HepG2 (cell line): ENCODE data around the gene ATOSB. TPM values are rescaled to one million over a fixed set of nuclear protein-coding genes. Genes with fewer than 3 reads are reported as not detected.

ENCODE experiments used
- CREM ChIP-seq, 2 experiments: sonication (generic) in 1 of 2; formaldehyde crosslinking in 1 of 2; IDR thresholded peaks; 2 replicates each; pipeline versions ENCODE4 v1.4.0 to v1.6.1; 2016 to 2020; ENCODE audit warnings: antibody characterized with exemption in 1 of 2, mild to moderate bottlenecking in 1 of 2, missing genetic modification reagents in 1 of 2
- ELF3 ChIP-seq: IDR thresholded peaks from 2 replicates; pipeline ENCODE4 v1.6.1; 2016; ENCODE audit warnings: missing genetic modification reagents, missing compliant biosample characterization
- GATAD2A ChIP-seq: IDR thresholded peaks from 2 replicates; pipeline ENCODE4 v1.6.1; 2016
- HDAC2 ChIP-seq: sonication (generic); formaldehyde crosslinking; IDR thresholded peaks from 2 replicates; pipeline ENCODE4 v1.4.0; 2020; ENCODE audit warnings: missing genetic modification reagents
- KDM1A ChIP-seq: IDR thresholded peaks from 2 replicates; pipeline ENCODE4 v1.6.1; 2016; ENCODE audit warnings: missing compliant biosample characterization
- MLLT10 ChIP-seq: sonication (generic); formaldehyde crosslinking; IDR thresholded peaks from 2 replicates; pipeline ENCODE4 v1.4.0; 2020; ENCODE audit warnings: missing genetic modification reagents
- NAIF1 ChIP-seq: sonication (generic); formaldehyde crosslinking; IDR thresholded peaks from 2 replicates; pipeline ENCODE4 v1.5.0; 2020; ENCODE audit warnings: mild to moderate bottlenecking, missing genetic modification reagents, borderline replicate concordance
- SATB2 ChIP-seq: sonication (generic); formaldehyde crosslinking; IDR thresholded peaks from 2 replicates; pipeline ENCODE4 v1.5.0; 2020; ENCODE audit warnings: missing genetic modification reagents
- U2AF1 ChIP-seq: fragments of 200-400 bp; formaldehyde crosslinking; optimal IDR thresholded peaks from 2 replicates; pipeline ENCODE3; 2017; ENCODE audit warnings: mild to moderate bottlenecking, low read depth, low read length
- ZNF205 ChIP-seq: IDR thresholded peaks from 2 replicates; pipeline ENCODE4 v1.6.1; 2018; ENCODE audit warnings: missing biosample characterization, missing genetic modification reagents
- ZNF691 ChIP-seq: sonication (generic); formaldehyde crosslinking; IDR thresholded peaks from 2 replicates; pipeline ENCODE4 v1.4.0; 2020; ENCODE audit warnings: missing genetic modification reagents, low read depth, mild to moderate bottlenecking, borderline replicate concordance
- ZNF713 ChIP-seq: sonication (generic); formaldehyde crosslinking; IDR thresholded peaks from 2 replicates; pipeline ENCODE4 v1.4.0; 2020; ENCODE audit warnings: mild to moderate bottlenecking, missing genetic modification reagents
- ZNF768 ChIP-seq: sonication (generic); formaldehyde crosslinking; IDR thresholded peaks from 2 replicates; pipeline ENCODE4 v1.4.0; 2020; ENCODE audit warnings: missing genetic modification reagents
- polyA plus RNA-seq, 8 experiments: library from polyadenylated mRNA; depleted of rRNA in 3 of 8; stranded (reverse) in 7 of 8; unstranded in 1 of 8; fragments of >200 nt; fragmentation: Illumina TruSeq in 4 of 8; extraction: Trizol in 4 of 8; gene quantifications; 2 replicates each; pipeline versions ENCODE4 v1.2.1 to v1.2.3, GENCODE V29; 2011 to 2016; ENCODE audit warnings: low read depth in 4 of 8, missing spikeins in 1 of 8, mixed read lengths in 1 of 8; ENCODE audit not compliant: insufficient read depth in 1 of 8
- total RNA-seq, 5 experiments: library from RNA; depleted of rRNA; stranded (reverse); fragments of >200 nt; fragmentation: Illumina TruSeq; extraction: Trizol; gene quantifications; 2 replicates each; pipeline ENCODE4 v1.2.3, GENCODE V29; 2016; ENCODE audit warnings: low read depth in 1 of 5
- TF ChIP-seq, protein P1 (sequence below): sonication (generic); formaldehyde crosslinking; IDR thresholded peaks from 2 replicates; pipeline ENCODE4 v1.5.1; 2020; ENCODE audit warnings: mild to moderate bottlenecking, missing genetic modification reagents, borderline replicate concordance
- TF ChIP-seq, protein P2 (sequence below): sonication (generic); formaldehyde crosslinking; IDR thresholded peaks from 2 replicates; pipeline ENCODE4 v1.8.0; 2022; ENCODE audit warnings: missing genetic modification reagents, mild to moderate bottlenecking, moderate library complexity, borderline replicate concordance
- TF ChIP-seq, protein P3 (sequence below): sonication (generic); formaldehyde crosslinking; IDR thresholded peaks from 2 replicates; pipeline ENCODE4 v1.4.0; 2020; ENCODE audit warnings: low read depth, mild to moderate bottlenecking, missing genetic modification reagents
- TF ChIP-seq, protein P4 (sequence below): sonication (generic); formaldehyde crosslinking; IDR thresholded peaks from 2 replicates; pipeline ENCODE4 v1.4.0; 2020; ENCODE audit warnings: missing genetic modification reagents, borderline replicate concordance

Gene ATOSB
- total and polyA plus RNA-seq, 2 of the 13 experiments (the other 11 are each of a cell fraction or from before 2014, with no cell fraction given), result 1.9 to 6.4 TPM

- TF ChIP-seq, protein P1, sequence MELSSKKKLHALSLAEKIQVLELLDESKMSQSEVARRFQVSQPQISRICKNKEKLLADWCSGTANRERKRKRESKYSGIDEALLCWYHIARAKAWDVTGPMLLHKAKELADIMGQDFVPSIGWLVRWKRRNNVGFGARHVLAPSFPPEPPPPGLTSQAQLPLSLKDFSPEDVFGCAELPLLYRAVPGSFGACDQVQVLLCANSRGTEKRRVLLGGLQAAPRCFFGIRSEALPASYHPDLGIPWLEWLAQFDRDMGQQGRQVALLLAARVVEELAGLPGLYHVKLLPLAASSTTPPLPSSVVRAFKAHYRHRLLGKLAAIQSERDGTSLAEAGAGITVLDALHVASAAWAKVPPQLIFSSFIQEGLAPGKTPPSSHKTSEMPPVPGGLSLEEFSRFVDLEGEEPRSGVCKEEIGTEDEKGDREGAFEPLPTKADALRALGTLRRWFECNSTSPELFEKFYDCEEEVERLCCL, result no peak; the same call in 1 of the 2 replicates
- TF ChIP-seq GATAD2A, result peak; percentile 52; the same call in 1 of the 2 replicates
- TF ChIP-seq, protein P2, sequence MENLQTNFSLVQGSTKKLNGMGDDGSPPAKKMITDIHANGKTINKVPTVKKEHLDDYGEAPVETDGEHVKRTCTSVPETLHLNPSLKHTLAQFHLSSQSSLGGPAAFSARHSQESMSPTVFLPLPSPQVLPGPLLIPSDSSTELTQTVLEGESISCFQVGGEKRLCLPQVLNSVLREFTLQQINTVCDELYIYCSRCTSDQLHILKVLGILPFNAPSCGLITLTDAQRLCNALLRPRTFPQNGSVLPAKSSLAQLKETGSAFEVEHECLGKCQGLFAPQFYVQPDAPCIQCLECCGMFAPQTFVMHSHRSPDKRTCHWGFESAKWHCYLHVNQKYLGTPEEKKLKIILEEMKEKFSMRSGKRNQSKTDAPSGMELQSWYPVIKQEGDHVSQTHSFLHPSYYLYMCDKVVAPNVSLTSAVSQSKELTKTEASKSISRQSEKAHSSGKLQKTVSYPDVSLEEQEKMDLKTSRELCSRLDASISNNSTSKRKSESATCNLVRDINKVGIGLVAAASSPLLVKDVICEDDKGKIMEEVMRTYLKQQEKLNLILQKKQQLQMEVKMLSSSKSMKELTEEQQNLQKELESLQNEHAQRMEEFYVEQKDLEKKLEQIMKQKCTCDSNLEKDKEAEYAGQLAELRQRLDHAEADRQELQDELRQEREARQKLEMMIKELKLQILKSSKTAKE, result 0 out of 2 replicates have a peak, but pooled peaks have one; percentile 42
- 0 out of 2 replicates have a peak, but pooled peaks have one; percentile 40 for TF ChIP-seq KDM1A (CRISPR knock-in tag)
- TF ChIP-seq CREM (IDR thresholded peaks at IDR 0.05), result peak; percentile 47; the same call in 1 of the 2 replicates
- TF ChIP-seq CREM (CRISPR knock-in tag; IDR thresholded peaks at IDR 0.05), result no peak
- TF ChIP-seq MLLT10 (CRISPR knock-in tag), result no peak
- TF ChIP-seq U2AF1, result peak; percentile 91
- TF ChIP-seq, protein P3, sequence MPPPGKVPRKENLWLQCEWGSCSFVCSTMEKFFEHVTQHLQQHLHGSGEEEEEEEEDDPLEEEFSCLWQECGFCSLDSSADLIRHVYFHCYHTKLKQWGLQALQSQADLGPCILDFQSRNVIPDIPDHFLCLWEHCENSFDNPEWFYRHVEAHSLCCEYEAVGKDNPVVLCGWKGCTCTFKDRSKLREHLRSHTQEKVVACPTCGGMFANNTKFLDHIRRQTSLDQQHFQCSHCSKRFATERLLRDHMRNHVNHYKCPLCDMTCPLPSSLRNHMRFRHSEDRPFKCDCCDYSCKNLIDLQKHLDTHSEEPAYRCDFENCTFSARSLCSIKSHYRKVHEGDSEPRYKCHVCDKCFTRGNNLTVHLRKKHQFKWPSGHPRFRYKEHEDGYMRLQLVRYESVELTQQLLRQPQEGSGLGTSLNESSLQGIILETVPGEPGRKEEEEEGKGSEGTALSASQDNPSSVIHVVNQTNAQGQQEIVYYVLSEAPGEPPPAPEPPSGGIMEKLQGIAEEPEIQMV (CRISPR knock-in tag), result peak; percentile 91; the same call in 1 of the 2 replicates
- peak; percentile 95 for TF ChIP-seq ZNF691
- no peak for TF ChIP-seq SATB2 (CRISPR knock-in tag)
- no peak for TF ChIP-seq ZNF713
- peak; percentile 87; the same call in 1 of the 2 replicates for TF ChIP-seq ZNF768 (CRISPR knock-in tag)
- TF ChIP-seq, protein P4, sequence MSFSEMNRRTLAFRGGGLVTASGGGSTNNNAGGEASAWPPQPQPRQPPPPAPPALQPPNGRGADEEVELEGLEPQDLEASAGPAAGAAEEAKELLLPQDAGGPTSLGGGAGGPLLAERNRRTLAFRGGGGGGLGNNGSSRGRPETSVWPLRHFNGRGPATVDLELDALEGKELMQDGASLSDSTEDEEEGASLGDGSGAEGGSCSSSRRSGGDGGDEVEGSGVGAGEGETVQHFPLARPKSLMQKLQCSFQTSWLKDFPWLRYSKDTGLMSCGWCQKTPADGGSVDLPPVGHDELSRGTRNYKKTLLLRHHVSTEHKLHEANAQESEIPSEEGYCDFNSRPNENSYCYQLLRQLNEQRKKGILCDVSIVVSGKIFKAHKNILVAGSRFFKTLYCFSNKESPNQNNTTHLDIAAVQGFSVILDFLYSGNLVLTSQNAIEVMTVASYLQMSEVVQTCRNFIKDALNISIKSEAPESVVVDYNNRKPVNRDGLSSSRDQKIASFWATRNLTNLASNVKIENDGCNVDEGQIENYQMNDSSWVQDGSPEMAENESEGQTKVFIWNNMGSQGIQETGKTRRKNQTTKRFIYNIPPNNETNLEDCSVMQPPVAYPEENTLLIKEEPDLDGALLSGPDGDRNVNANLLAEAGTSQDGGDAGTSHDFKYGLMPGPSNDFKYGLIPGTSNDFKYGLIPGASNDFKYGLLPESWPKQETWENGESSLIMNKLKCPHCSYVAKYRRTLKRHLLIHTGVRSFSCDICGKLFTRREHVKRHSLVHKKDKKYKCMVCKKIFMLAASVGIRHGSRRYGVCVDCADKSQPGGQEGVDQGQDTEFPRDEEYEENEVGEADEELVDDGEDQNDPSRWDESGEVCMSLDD (CRISPR knock-in tag), result no peak
- TF ChIP-seq ELF3, result peak; percentile 94
- peak; percentile 74 for TF ChIP-seq HDAC2 (CRISPR knock-in tag)
- peak; percentile 67 for TF ChIP-seq ZNF205 (CRISPR knock-in tag)
- peak; percentile 71 for TF ChIP-seq NAIF1 (CRISPR knock-in tag)
Measured at GRCh38 chr9:35096035-35096849, 19.4 kb downstream of the ATOSB start, which contains the start of gene PIGO (continued).
